Measurements from ENCODE around the gene SERINC5. TPM values are rescaled to one million over a fixed set of nuclear protein-coding genes. Genes with fewer than 3 reads are reported as not detected.
A peak's percentile ranks its signal among the peaks of the same experiment; 100 is the strongest.

SERINC5 gene
- total and polyA plus RNA-seq, 2 donors (not counting 3 experiments of a cell fraction or from before 2014, with no cell fraction given): 3.2 to 10.1 TPM

GRCh38 chr5:80246001-80246758, 9.7 kb downstream of the SERINC5 start:
- Histone ChIP-seq H4K20me1 (replicated peaks; ENCODE audit: control insufficient read depth, extremely low read depth, insufficient read depth, low read length) (no peaks in the 10 kb centered on the region), H3K9ac (replicated peaks; ENCODE audit: extremely low read depth, insufficient read depth, low read length) (no peak overlapping the region), H2AFZ (ENCODE audit: low read depth, low read length) (no peak overlapping the region), H3K79me2 (ENCODE audit: control insufficient read depth, insufficient read depth, low read length) (no peaks in the 10 kb centered on the region), H3K36me3 (ENCODE audit: control insufficient read depth in 2 of 2, extremely low read depth in 1 of 2, insufficient read depth in 2 of 2, low read length in 2 of 2) (no peaks in the 10 kb centered on the region), H3K4me3 (replicated peaks in 1 of 3; ENCODE audit: insufficient read depth in 1 of 3, low read depth in 1 of 3, low read length in 3 of 3) (no peak overlapping the region), H3K27me3 (ENCODE audit: control insufficient read depth in 2 of 2, insufficient read depth in 2 of 2, low read length in 2 of 2) (no peaks in the 10 kb centered on the region), H3K4me2 (ENCODE audit: insufficient read depth, low read length) (no peak overlapping the region), H3K9me3 (replicated peaks; ENCODE audit: control insufficient read depth, insufficient read depth, low read length) (no peaks in the 10 kb centered on the region), H3K9me1 (replicated peaks; ENCODE audit: control insufficient read depth, extremely low read depth, insufficient read depth, low read length) (no peaks in the 10 kb centered on the region), H3K4me1 (ENCODE audit: control insufficient read depth, extremely low read depth, insufficient read depth, low read length) (peaks cover 8% of the 10 kb centered on the region), H3K27ac (ENCODE audit: insufficient read depth, low read depth, low read length) (no peak overlapping the region)
- intact Hi-C loops (cut with micrococcal nuclease) (no loop called here), dilution Hi-C loops (cut with MboI; ENCODE audit: extremely low pct_ligation_motif_present, low sequenced_read_pairs) (no loop called here)
- ChIA-PET CTCF (interaction anchor here (0.6 to 1.4 kb wide), 4 partner anchors 9 to 302 kb away, joined by 3 to 5 read pairs (median 4); partner anchors contain the start of gene SERINC5), POLR2A (no interaction called here)
- BruUV-seq (replicated peaks): no TSS peak
- TF ChIP-seq FOS (IDR thresholded peaks at IDR 0.05; ENCODE audit: borderline replicate concordance, insufficient read depth, low read length) (no peak), JUN (IDR thresholded peaks at IDR 0.05; ENCODE audit: borderline replicate concordance, insufficient read depth, insufficient read length, low read depth) (no peak), MYC (IDR thresholded peaks at IDR 0.05; ENCODE audit: low read depth, low read length) (no peak), CTCF (IDR thresholded peaks at IDR 0.05; ENCODE audit: extremely low read depth in 1 of 2, insufficient read depth in 1 of 2, low read depth in 1 of 2, low read length in 2 of 2) (no peak), MAX (IDR thresholded peaks at IDR 0.05; ENCODE audit: insufficient read depth, insufficient read length) (no peak), EZH2 (IDR thresholded peaks at IDR 0.05; ENCODE audit: borderline replicate concordance, low read depth, low read length, severe bottlenecking) (no peak), POLR2AphosphoS5 (IDR thresholded peaks at IDR 0.05; ENCODE audit: insufficient read depth, low read depth, low read length) (no peak), POLR2A (IDR thresholded peaks at IDR 0.05; ENCODE audit: low read depth, low read length) (no peak), GATA2 (IDR thresholded peaks at IDR 0.05; ENCODE audit: insufficient read depth, insufficient read length, low read depth, low read length) (no peak)
- peak; percentile 12 for FAIRE-seq
- no peak for DNase-seq (ENCODE audit: low read depth, low spot score)

Data from endothelial cell of umbilical vein (primary cell).